HepG2 (cell line): Measurements from ENCODE around the gene ZMIZ1. TPM values are rescaled to one million over a fixed set of nuclear protein-coding genes. Genes with fewer than 3 reads are reported as not detected.

Experiments used
- AGO1 ChIP-seq: fragments of 200-400 bp; formaldehyde crosslinking; IDR thresholded peaks from 2 replicates; pipeline ENCODE4 v1.6.1; 2017; ENCODE audit warnings: mild to moderate bottlenecking, low read depth, low read length, moderate library complexity; ENCODE audit not compliant: poor library complexity, severe bottlenecking
- AGO2 ChIP-seq: fragments of 200-400 bp; formaldehyde crosslinking; optimal IDR thresholded peaks from 2 replicates; pipeline ENCODE3; 2017; ENCODE audit warnings: mild to moderate bottlenecking, low read depth, low read length, moderate library complexity
- GFI1 ChIP-seq: sonication (generic); formaldehyde crosslinking; IDR thresholded peaks from 2 replicates; pipeline ENCODE4 v1.5.0; 2020; ENCODE audit warnings: missing genetic modification reagents, mild to moderate bottlenecking, borderline replicate concordance
- GTF2F1 ChIP-seq: fragments of 150-350 bp; IDR thresholded peaks from 2 replicates; pipeline ENCODE4 v1.6.1; 2014; ENCODE audit warnings: low read length
- HHEX ChIP-seq: IDR thresholded peaks from 2 replicates; pipeline ENCODE4 v1.6.1; 2016; ENCODE audit warnings: control low read depth
- HNF4G ChIP-seq, 2 experiments: sonication (generic) in 1 of 2; formaldehyde crosslinking in 1 of 2; IDR thresholded peaks; 2 replicates each; pipeline versions ENCODE4 v1.4.0 to v1.6.1; 2011 to 2020; ENCODE audit warnings: borderline replicate concordance in 2 of 2, low read depth in 2 of 2, mild to moderate bottlenecking in 2 of 2, low read length in 1 of 2, missing genetic modification reagents in 1 of 2, moderate library complexity in 1 of 2
- KDM5A ChIP-seq: fragments of 200-600 bp; sonication (generic); IDR thresholded peaks from 2 replicates; pipeline ENCODE4 v1.7.0; 2018; ENCODE audit warnings: antibody characterized with exemption, mild to moderate bottlenecking, low read length, borderline replicate concordance
- KLF13 ChIP-seq: sonication (generic); formaldehyde crosslinking; IDR thresholded peaks from 2 replicates; pipeline ENCODE4 v1.4.0; 2020; ENCODE audit warnings: mild to moderate bottlenecking, missing genetic modification reagents
- MLLT10 ChIP-seq: sonication (generic); formaldehyde crosslinking; IDR thresholded peaks from 2 replicates; pipeline ENCODE4 v1.4.0; 2020; ENCODE audit warnings: missing genetic modification reagents
- MTA1 ChIP-seq: sonication (generic); formaldehyde crosslinking; IDR thresholded peaks from 2 replicates; pipeline ENCODE4 v1.4.0; 2020; ENCODE audit warnings: missing genetic modification reagents, mild to moderate bottlenecking, borderline replicate concordance
- PAWR ChIP-seq: sonication (generic); formaldehyde crosslinking; IDR thresholded peaks from 2 replicates; pipeline ENCODE4 v1.4.0; 2020; ENCODE audit warnings: missing genetic modification reagents, mild to moderate bottlenecking, borderline replicate concordance
- RBM22 ChIP-seq: fragments of 200-400 bp; formaldehyde crosslinking; optimal IDR thresholded peaks from 2 replicates; pipeline ENCODE3; 2017; ENCODE audit warnings: mild to moderate bottlenecking, low read length, moderate library complexity
- SKI ChIP-seq: fragments of 450-650 bp; IDR thresholded peaks from one replicate; pipeline ENCODE4 v1.6.1; 2018; ENCODE audit warnings: mild to moderate bottlenecking; ENCODE audit not compliant: partially characterized antibody
- SP2 ChIP-seq: sonication (generic); formaldehyde crosslinking; IDR thresholded peaks from 2 replicates; pipeline ENCODE4 v1.5.1; 2020; ENCODE audit warnings: mild to moderate bottlenecking, missing genetic modification reagents
- SP5 ChIP-seq: IDR thresholded peaks from 2 replicates; pipeline ENCODE4 v1.6.1; 2016; ENCODE audit warnings: low read depth, borderline replicate concordance
- ZBTB7B ChIP-seq: sonication (generic); formaldehyde crosslinking; IDR thresholded peaks from 2 replicates; pipeline ENCODE4 v1.4.0; 2020; ENCODE audit warnings: missing genetic modification reagents
- ZNF12 ChIP-seq: sonication (generic); formaldehyde crosslinking; IDR thresholded peaks from 2 replicates; pipeline ENCODE4 v1.5.0; 2020; ENCODE audit warnings: missing genetic modification reagents
- ZNF234 ChIP-seq: sonication (generic); formaldehyde crosslinking; conservative IDR thresholded peaks from 2 replicates; pipeline ENCODE4 v1.5.1; 2020; ENCODE audit warnings: mild to moderate bottlenecking, missing genetic modification reagents
- ZNF446 ChIP-seq: sonication (generic); formaldehyde crosslinking; IDR thresholded peaks from 2 replicates; pipeline ENCODE4 v1.5.0; 2020; ENCODE audit warnings: mild to moderate bottlenecking, missing genetic modification reagents
- ZNF496 ChIP-seq: sonication (generic); formaldehyde crosslinking; IDR thresholded peaks from 2 replicates; pipeline ENCODE4 v1.8.1; 2023; ENCODE audit warnings: mild to moderate bottlenecking, moderate library complexity, missing genetic modification reagents; ENCODE audit not compliant: insufficient replicate concordance
- ZNF652 ChIP-seq: IDR thresholded peaks from 2 replicates; pipeline ENCODE4 v1.6.1; 2016; ENCODE audit warnings: low read depth, borderline replicate concordance
- ZNF687 ChIP-seq: sonication (generic); formaldehyde crosslinking; IDR thresholded peaks from 2 replicates; pipeline ENCODE4 v1.5.1; 2020; ENCODE audit warnings: mild to moderate bottlenecking, missing genetic modification reagents, moderate library complexity
- ZNF788 ChIP-seq: sonication (generic); formaldehyde crosslinking; IDR thresholded peaks from 2 replicates; pipeline ENCODE4 v1.5.0; 2020; ENCODE audit warnings: mild to moderate bottlenecking, missing genetic modification reagents, borderline replicate concordance
- polyA plus RNA-seq, 8 experiments: library from polyadenylated mRNA; depleted of rRNA in 3 of 8; stranded (reverse) in 7 of 8; unstranded in 1 of 8; fragments of >200 nt; fragmentation: Illumina TruSeq in 4 of 8; extraction: Trizol in 4 of 8; gene quantifications; 2 replicates each; pipeline versions ENCODE4 v1.2.1 to v1.2.3, GENCODE V29; 2011 to 2016; ENCODE audit warnings: low read depth in 4 of 8, missing spikeins in 1 of 8, mixed read lengths in 1 of 8; ENCODE audit not compliant: insufficient read depth in 1 of 8
- total RNA-seq, 5 experiments: library from RNA; depleted of rRNA; stranded (reverse); fragments of >200 nt; fragmentation: Illumina TruSeq; extraction: Trizol; gene quantifications; 2 replicates each; pipeline ENCODE4 v1.2.3, GENCODE V29; 2016; ENCODE audit warnings: low read depth in 1 of 5
- TF ChIP-seq, protein P1 (sequence below): sonication (generic); formaldehyde crosslinking; IDR thresholded peaks from 2 replicates; pipeline ENCODE4 v1.8.1; 2023; ENCODE audit warnings: mild to moderate bottlenecking, missing genetic modification reagents, borderline replicate concordance

Gene ZMIZ1
- total and polyA plus RNA-seq, 2 of the 13 experiments (the other 11 are each of a cell fraction or from before 2014, with no cell fraction given): 5.3 to 10.2 TPM

- TF ChIP-seq ZNF687 (CRISPR knock-in tag) (peak; percentile 98), MLLT10 (no peak), RBM22 (peak; percentile 22), HNF4G (IDR thresholded peaks at IDR 0.05; ENCODE audit: borderline replicate concordance, low read depth, low read length) (peak; percentile 72), HNF4G (CRISPR knock-in tag; IDR thresholded peaks at IDR 0.05; ENCODE audit: borderline replicate concordance, low read depth) (peak; percentile 72; the same call in 1 of the 2 replicates), PAWR (CRISPR knock-in tag) (no peak), ZBTB7B (CRISPR knock-in tag) (peak; percentile 78), ZNF496 (CRISPR knock-in tag) (no peak), MTA1 (CRISPR knock-in tag) (peak; percentile 85; the same call in 1 of the 2 replicates), SP5 (CRISPR knock-in tag) (peak; percentile 98), AGO1 (no peak), ZNF234 (no peak), ZNF446 (CRISPR knock-in tag) (no peak), ZNF12 (CRISPR knock-in tag) (no peak), KLF13 (no peak), HHEX (no peak), AGO2 (no peak), SP2 (no peak), ZNF788 (CRISPR knock-in tag) (peak; percentile 20; the same call in 1 of the 2 replicates), GTF2F1 (no peak), KDM5A (no peak), ZNF652 (CRISPR knock-in tag) (peak; percentile 19; the same call in 1 of the 2 replicates), GFI1 (CRISPR knock-in tag) (peak; percentile 62), SKI (no peak)
- TF ChIP-seq, protein P1, sequence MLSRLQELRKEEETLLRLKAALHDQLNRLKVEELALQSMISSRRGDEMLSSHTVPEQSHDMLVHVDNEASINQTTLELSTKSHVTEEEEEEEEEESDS (CRISPR knock-in tag): no peak
These were observed 119.6 kb downstream of the ZMIZ1 start (continued) for GRCh38 chr10:79188154-79188965.
